HepG2 (cell line): ENCODE data around the gene FBXL7. TPM values are rescaled to one million over a fixed set of nuclear protein-coding genes. Genes with fewer than 3 reads are reported as not detected.

Source experiments
- ATAC-seq: fragments of 200-7000 bp; cut with Tn5 transposase; 3 replicates; pipeline ENCODE4 v1.9.1; 2020; ENCODE audit warnings: mild to moderate bottlenecking, moderate library complexity
- BruUV-seq: library from RNA; stranded (reverse); fragments of 400-500 nt; replicated peaks from 2 replicates; lab custom pipeline; 2021; lab: Mats Ljungman, UMichigan
- CTCF ChIA-PET: fragments of 300-600 bp; formaldehyde crosslinking; extraction: SDS; loops from one replicate; lab custom pipeline; 2021; ENCODE audit warnings: low total read pairs, inconsistent platforms, low intra/inter-chr PET ratio; lab: Yijun Ruan, JAX
- POLR2A ChIA-PET: fragments of 350-600 bp; sonication (Branson Sonifier 250); formaldehyde crosslinking; loops from one replicate; lab custom pipeline; 2020; ENCODE audit warnings: antibody characterized with exemption, inconsistent platforms; lab: Yijun Ruan, JAX
- DNase-seq: peaks from one replicate; pipeline ENCODE4 v3.0.0-alpha.2; 2015; ENCODE audit warnings: low spot score
- FAIRE-seq: peaks from 3 replicates; lab custom pipeline; 2011; peaks lifted over from hg19 to GRCh38; lab: Jason Lieb, UNC
- H2AFZ ChIP-seq: one replicate; pipeline ENCODE4 v1.6.1; 2011; ENCODE audit warnings: low read length, inconsistent platforms
- H3K27ac ChIP-seq: fragments of 300-600 bp; 3 replicates; pipeline ENCODE4 v1.8.0; 2011; ENCODE audit warnings: mixed run types, mild to moderate bottlenecking, mixed read lengths, low read length, inconsistent platforms; ENCODE audit not compliant: insufficient read depth; ENCODE audit errors: extremely low read length
- H3K27me3 ChIP-seq, 2 experiments: fragments of 200-600 bp in 1 of 2; 2 replicates in 1 of 2; 3 replicates in 1 of 2; pipeline versions ENCODE4 v1.6.0 to v1.8.0; 2011; ENCODE audit warnings: low read length in 2 of 2, mild to moderate bottlenecking in 2 of 2, moderate library complexity in 2 of 2, inconsistent platforms in 1 of 2; ENCODE audit not compliant: insufficient read depth in 2 of 2, control insufficient read depth in 1 of 2
- H3K36me3 ChIP-seq, 2 experiments: fragments of 200-600 bp in 1 of 2; replicated peaks in 1 of 2; 2 replicates in 1 of 2; 3 replicates in 1 of 2; pipeline versions ENCODE4 v1.5.1 to v1.8.0; 2011; ENCODE audit warnings: low read length in 2 of 2, inconsistent platforms in 1 of 2; ENCODE audit not compliant: insufficient read depth in 2 of 2, control insufficient read depth in 1 of 2
- H3K4me1 ChIP-seq: 2 replicates; pipeline ENCODE4 v1.5.1; 2012; ENCODE audit warnings: low read length, inconsistent platforms; ENCODE audit not compliant: insufficient read depth
- H3K4me2 ChIP-seq: 2 replicates; pipeline ENCODE4 v1.6.0; 2011; ENCODE audit warnings: low read depth, low read length, inconsistent platforms
- H3K4me3 ChIP-seq, 3 experiments: fragments of 200-600 bp in 1 of 3; sonication (generic), shearing (Covaris generic) in 1 of 3; replicated peaks in 1 of 3; 2 replicates each; pipeline ENCODE4 v1.5.1; 2011 to 2016; ENCODE audit warnings: low read length in 3 of 3, inconsistent platforms in 2 of 3, low read depth in 2 of 3, mild to moderate bottlenecking in 2 of 3, control low read depth in 1 of 3, mixed read lengths in 1 of 3; ENCODE audit not compliant: insufficient read depth in 1 of 3
- H3K79me2 ChIP-seq: one replicate; pipeline ENCODE4 v1.6.1; 2011; ENCODE audit warnings: low read length, inconsistent platforms; ENCODE audit not compliant: insufficient read depth
- H3K9ac ChIP-seq: 2 replicates; pipeline ENCODE4 v1.6.0; 2011; ENCODE audit warnings: mild to moderate bottlenecking, low read depth, low read length, inconsistent platforms; ENCODE audit not compliant: insufficient read depth
- H3K9me3 ChIP-seq: 2 replicates; pipeline ENCODE4 v1.5.1; 2012; ENCODE audit warnings: mild to moderate bottlenecking, low read length
- H4K20me1 ChIP-seq: 2 replicates; pipeline ENCODE4 v1.6.0; 2011; ENCODE audit warnings: inconsistent platforms, mild to moderate bottlenecking, low read length, moderate library complexity; ENCODE audit not compliant: insufficient read depth
- PRDM15 ChIP-seq: sonication (generic); formaldehyde crosslinking; IDR thresholded peaks from 2 replicates; pipeline ENCODE4 v1.4.0; 2020; ENCODE audit warnings: missing genetic modification reagents
- RBFOX2 ChIP-seq: fragments of 200-400 bp; formaldehyde crosslinking; IDR thresholded peaks from 2 replicates; pipeline ENCODE4 v1.6.1; 2017; ENCODE audit warnings: low read depth, mild to moderate bottlenecking, low read length
- ZNF30 ChIP-seq: sonication (generic); formaldehyde crosslinking; IDR thresholded peaks from 2 replicates; pipeline ENCODE4 v1.5.0; 2020; ENCODE audit warnings: mild to moderate bottlenecking, missing genetic modification reagents
- WGBS: methylation state at CpG from one replicate; pipeline ENCODE4 v1.1.6; 2017; ENCODE audit warnings: low lambda C conversion rate; 5-methylcytosine and 5-hydroxymethylcytosine counted together
- in situ Hi-C: cut with HindIII; loops from 2 replicates; pipeline ENCODE4 v1.10.0; 2017; ENCODE audit warnings: low pct_unique_long_range_greater_than_20kb; ENCODE audit not compliant: extremely low pct_ligation_motif_present
- intact Hi-C: fragments of 100-400 bp; cut with micrococcal nuclease; formaldehyde crosslinking; loops from one replicate; pipeline ENCODE4 v1.10.0; 2022; ENCODE audit not compliant: unreplicated experiment
- polyA plus RNA-seq, 8 experiments: library from polyadenylated mRNA; depleted of rRNA in 3 of 8; stranded (reverse) in 7 of 8; unstranded in 1 of 8; fragments of >200 nt; fragmentation: Illumina TruSeq in 4 of 8; extraction: Trizol in 4 of 8; gene quantifications; 2 replicates each; pipeline versions ENCODE4 v1.2.1 to v1.2.3, GENCODE V29; 2011 to 2016; ENCODE audit warnings: low read depth in 4 of 8, missing spikeins in 1 of 8, mixed read lengths in 1 of 8; ENCODE audit not compliant: insufficient read depth in 1 of 8
- total RNA-seq, 5 experiments: library from RNA; depleted of rRNA; stranded (reverse); fragments of >200 nt; fragmentation: Illumina TruSeq; extraction: Trizol; gene quantifications; 2 replicates each; pipeline ENCODE4 v1.2.3, GENCODE V29; 2016; ENCODE audit warnings: low read depth in 1 of 5
- TF ChIP-seq, protein P1 (sequence below): sonication (generic); formaldehyde crosslinking; IDR thresholded peaks from 2 replicates; pipeline ENCODE4 v1.5.1; 2020; ENCODE audit warnings: mild to moderate bottlenecking, missing genetic modification reagents, borderline replicate concordance
- TF ChIP-seq, protein P2 (sequence below): sonication (generic); formaldehyde crosslinking; IDR thresholded peaks from 2 replicates; pipeline ENCODE4 v1.4.0; 2020; ENCODE audit warnings: mild to moderate bottlenecking, missing genetic modification reagents

The FBXL7 gene
- total and polyA plus RNA-seq, 2 of the 13 experiments (the other 11 are each of a cell fraction or from before 2014, with no cell fraction given): 0.07 TPM; not detected in 1

DNA sequence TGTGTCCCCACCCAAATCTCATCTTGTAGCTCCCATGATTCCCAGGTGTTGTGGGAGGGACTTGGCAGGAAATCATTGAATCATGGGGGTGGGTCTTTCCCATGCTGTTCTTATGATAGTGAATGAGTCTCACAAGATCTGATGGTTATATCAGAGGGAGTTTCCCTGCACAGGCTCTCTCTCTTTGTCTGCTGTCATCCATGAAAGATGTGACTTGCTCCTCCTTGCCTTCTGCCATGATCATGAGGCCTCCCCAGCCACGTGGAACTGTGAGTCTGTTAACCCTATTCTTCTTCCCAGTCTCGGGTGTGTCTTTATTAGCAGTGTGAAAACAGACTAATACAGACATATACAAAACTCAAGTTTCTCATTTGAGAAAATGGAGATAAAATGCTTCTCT lies 139.3 kb downstream of the FBXL7 start:
- Histone ChIP-seq H3K79me2 (no peaks in the 10 kb centered on the region), H2AFZ (no peak overlapping the region), H3K4me2 (no peak overlapping the region), H3K9me3 (no peaks in the 10 kb centered on the region), H3K4me1 (no peaks in the 10 kb centered on the region), H3K9ac (no peak overlapping the region), H3K36me3 (no peaks in the 10 kb centered on the region), H3K4me3 (no peak overlapping the region), H4K20me1 (no peaks in the 10 kb centered on the region), H3K27me3 (no peaks in the 10 kb centered on the region), H3K27ac (no peak overlapping the region)
- FAIRE-seq (no peak), DNase-seq (no peak), ATAC-seq (no peak)
- in situ Hi-C loops (no loop called here), intact Hi-C loops (no loop called here)
- ChIA-PET CTCF (no interaction called here), POLR2A (no interaction called here)
- TF ChIP-seq PRDM15 (CRISPR knock-in tag): no peak
- TF ChIP-seq, protein P1, sequence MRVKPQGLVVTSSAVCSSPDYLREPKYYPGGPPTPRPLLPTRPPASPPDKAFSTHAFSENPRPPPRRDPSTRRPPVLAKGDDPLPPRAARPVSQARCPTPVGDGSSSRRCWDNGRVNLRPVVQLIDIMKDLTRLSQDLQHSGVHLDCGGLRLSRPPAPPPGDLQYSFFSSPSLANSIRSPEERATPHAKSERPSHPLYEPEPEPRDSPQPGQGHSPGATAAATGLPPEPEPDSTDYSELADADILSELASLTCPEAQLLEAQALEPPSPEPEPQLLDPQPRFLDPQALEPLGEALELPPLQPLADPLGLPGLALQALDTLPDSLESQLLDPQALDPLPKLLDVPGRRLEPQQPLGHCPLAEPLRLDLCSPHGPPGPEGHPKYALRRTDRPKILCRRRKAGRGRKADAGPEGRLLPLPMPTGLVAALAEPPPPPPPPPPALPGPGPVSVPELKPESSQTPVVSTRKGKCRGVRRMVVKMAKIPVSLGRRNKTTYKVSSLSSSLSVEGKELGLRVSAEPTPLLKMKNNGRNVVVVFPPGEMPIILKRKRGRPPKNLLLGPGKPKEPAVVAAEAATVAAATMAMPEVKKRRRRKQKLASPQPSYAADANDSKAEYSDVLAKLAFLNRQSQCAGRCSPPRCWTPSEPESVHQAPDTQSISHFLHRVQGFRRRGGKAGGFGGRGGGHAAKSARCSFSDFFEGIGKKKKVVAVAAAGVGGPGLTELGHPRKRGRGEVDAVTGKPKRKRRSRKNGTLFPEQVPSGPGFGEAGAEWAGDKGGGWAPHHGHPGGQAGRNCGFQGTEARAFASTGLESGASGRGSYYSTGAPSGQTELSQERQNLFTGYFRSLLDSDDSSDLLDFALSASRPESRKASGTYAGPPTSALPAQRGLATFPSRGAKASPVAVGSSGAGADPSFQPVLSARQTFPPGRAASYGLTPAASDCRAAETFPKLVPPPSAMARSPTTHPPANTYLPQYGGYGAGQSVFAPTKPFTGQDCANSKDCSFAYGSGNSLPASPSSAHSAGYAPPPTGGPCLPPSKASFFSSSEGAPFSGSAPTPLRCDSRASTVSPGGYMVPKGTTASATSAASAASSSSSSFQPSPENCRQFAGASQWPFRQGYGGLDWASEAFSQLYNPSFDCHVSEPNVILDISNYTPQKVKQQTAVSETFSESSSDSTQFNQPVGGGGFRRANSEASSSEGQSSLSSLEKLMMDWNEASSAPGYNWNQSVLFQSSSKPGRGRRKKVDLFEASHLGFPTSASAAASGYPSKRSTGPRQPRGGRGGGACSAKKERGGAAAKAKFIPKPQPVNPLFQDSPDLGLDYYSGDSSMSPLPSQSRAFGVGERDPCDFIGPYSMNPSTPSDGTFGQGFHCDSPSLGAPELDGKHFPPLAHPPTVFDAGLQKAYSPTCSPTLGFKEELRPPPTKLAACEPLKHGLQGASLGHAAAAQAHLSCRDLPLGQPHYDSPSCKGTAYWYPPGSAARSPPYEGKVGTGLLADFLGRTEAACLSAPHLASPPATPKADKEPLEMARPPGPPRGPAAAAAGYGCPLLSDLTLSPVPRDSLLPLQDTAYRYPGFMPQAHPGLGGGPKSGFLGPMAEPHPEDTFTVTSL (CRISPR knock-in tag): no peak
- TF ChIP-seq, protein P2, sequence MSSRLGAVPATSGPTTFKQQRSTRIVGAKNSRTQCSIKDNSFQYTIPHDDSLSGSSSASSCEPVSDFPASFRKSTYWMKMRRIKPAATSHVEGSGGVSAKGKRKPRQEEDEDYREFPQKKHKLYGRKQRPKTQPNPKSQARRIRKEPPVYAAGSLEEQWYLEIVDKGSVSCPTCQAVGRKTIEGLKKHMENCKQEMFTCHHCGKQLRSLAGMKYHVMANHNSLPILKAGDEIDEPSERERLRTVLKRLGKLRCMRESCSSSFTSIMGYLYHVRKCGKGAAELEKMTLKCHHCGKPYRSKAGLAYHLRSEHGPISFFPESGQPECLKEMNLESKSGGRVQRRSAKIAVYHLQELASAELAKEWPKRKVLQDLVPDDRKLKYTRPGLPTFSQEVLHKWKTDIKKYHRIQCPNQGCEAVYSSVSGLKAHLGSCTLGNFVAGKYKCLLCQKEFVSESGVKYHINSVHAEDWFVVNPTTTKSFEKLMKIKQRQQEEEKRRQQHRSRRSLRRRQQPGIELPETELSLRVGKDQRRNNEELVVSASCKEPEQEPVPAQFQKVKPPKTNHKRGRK: no peak
- TF ChIP-seq RBFOX2: no peak
- TF ChIP-seq ZNF30 (CRISPR knock-in tag): no peak
- 3% methylated on average over 2 of the region's 2 CpGs for WGBS
- no TSS peak for BruUV-seq
